GM18498 (cell line): ENCODE measurements around the gene LYSMD4.
A peak's percentile ranks its signal among the peaks of the same experiment; 100 is the strongest.

ENCODE experiments used
- ATAC-seq: cut with Tn5 transposase; IDR thresholded peaks from one replicate; pipeline ENCODE4 v1.9.1; 2021; ENCODE audit warnings: mild to moderate bottlenecking, moderate library complexity; ENCODE audit not compliant: unreplicated experiment

The LYSMD4 gene

GRCh38 chr15:99707473-99708270, 25.6 kb downstream of the LYSMD4 start:
- no peak for ATAC-seq

- no peak for ATAC-seq
These were observed 26.5 kb downstream of the LYSMD4 start for GRCh38 chr15:99706557-99707303.

DNA sequence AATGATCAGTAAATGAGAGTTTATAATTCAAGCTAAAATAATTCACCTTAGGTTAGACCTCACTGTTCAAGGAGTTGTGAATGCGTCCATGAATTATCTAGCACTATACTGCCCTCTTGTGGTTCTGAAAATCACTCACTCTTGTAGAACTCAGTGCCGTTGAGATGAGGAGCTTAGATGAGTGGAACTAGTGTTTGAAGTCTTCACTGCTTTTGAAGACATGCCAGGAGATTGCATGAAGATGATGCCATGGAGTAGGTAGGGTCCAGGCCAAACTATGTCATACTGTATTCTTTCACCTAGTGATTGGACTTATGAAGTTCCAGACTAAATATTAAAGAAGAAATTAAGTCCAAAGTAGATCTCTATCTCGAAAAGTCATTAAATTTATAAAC, 28.8 kb downstream of the LYSMD4 start:
- peak; percentile 74 for ATAC-seq

DNA sequence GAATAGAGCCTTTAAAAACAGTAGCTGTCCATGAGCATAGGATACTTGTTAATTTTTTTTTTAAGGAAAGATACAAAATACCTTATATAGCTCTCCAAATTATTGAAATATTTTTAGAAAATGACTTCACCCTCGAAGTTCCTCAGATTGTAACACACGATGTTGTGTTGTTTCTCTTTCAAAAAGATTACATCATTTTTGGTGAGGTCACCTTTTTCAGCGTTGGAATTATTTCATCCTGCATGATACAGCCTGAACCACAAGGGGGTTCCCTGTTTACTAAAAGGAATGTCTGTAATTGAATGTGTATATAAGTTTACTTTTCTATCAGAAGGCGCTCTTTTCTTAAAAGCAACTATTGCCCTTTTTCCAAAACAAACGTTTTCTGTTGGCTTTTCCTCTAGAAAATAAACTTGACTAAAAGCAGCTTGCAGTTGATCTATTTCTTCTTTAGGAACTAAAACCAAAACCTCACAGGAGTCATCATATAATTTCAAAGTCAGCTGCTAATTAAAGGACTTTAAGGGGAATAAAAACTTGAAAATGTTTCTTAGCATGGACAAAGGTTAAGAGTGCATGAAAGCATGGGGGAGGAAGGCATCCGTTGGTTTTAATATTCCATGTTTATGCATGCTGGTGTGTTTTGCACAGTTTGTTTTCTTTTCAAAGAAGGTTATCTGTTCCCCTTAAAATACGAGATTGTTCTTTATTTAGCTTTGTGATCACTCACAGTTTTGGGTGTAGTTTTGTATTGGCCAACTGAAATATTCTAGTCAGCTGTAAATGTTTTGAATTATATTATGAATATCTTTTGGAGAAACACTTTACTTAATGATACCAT, 29.4 kb downstream of the LYSMD4 start:
- peak; percentile 21 for ATAC-seq

GRCh38 chr15:99702895-99703602, 30.2 kb downstream of the LYSMD4 start:
- ATAC-seq, result no peak

- no peak for ATAC-seq
These were observed 37.1 kb downstream of the LYSMD4 start for GRCh38 chr15:99696096-99696495.

DNA sequence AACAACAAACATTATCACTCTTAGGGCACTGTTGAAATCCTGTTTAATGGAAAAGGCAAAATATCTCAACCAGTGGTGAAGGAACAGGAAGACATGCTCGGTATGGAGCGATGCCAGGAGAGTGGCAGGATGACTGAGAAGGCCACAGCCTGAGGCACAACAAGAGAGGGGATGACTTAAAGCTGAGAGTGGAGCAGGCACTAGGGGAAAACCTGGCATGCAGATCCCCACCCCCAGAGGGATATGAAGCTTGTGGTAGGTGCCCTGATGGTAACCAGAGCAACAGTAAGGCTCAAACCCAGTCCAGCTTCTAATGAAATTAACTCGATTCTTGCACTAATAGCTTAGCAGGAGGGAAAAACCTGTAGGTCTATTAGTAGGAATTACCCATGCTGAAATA, 40.4 kb downstream of the LYSMD4 start:
- no peak for ATAC-seq

GRCh38 chr15:99686290-99686689, 46.9 kb downstream of the LYSMD4 start:
- ATAC-seq, result no peak

GRCh38 chr15:99683000-99683670, 50.1 kb downstream of the LYSMD4 start:
- no peak for ATAC-seq

DNA sequence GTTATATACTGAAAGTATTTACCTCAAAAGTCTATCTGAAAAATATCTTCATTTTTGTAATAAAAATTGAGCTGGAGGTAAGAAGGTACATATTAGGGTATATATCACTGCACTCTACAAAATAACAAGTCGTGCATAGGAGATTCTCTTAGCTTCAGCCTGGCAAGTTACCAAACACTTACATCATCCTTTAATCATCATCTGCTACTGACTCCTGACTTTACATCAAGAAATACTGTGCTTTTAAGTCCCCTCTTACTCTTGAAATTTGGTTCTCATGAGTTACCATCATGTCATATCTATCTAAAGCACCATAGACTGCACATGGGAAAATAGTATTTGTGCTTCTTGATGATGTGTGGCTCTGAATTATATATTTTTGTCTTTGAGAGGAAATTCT, 50.8 kb downstream of the LYSMD4 start:
- no peak for ATAC-seq

DNA sequence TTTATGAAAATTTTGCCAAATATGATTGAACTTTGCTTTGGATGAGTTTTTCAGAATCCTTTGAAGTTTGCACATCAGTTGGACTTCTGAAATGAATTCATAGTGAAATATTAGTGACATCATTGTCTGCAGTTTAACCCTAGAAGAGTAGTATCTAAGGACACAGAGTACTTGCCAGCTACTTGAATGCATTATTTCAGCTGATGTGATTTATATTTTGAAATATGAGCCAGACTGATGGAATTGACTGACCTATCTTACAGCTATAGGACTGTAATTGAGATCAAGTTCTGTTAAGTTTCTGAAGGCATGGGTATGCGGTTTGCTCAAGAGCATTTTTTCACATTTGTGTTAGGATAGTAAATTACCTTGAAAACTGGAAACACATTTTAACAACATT, 51.2 kb downstream of the LYSMD4 start:
- ATAC-seq, result no peak

DNA sequence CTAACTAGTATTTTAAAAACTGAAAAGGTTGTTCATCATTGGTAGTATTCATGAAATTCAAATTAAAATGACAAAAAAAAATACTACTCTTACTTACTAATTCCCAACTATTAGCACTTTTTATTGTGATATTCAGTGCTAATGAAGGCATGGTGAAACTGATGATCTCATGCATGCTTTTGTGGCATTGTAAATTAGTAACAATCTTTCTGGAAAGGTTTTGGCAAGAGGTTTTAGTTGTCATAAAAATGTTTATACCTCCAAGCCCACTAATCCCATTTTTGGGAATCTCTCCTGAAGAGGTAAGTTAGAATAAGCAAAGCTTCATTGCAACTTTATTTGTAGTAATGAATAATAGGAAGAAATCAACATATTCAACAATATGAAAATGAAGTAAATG, 53.0 kb downstream of the LYSMD4 start:
- no peak for ATAC-seq

GRCh38 chr15:99677540-99678134, 55.6 kb downstream of the LYSMD4 start:
- ATAC-seq, result peak; percentile 71
